ENCODE data around the gene COL25A1. TPM values are rescaled to one million over a fixed set of nuclear protein-coding genes. Genes with fewer than 3 reads are reported as not detected.

The COL25A1 gene
- total RNA-seq, 1 donor from 2014 or later = 10.4 TPM

GRCh38 chr4:109118635-109119034, 183.8 kb downstream of the COL25A1 start:
- H3K36me3 Mint-ChIP-seq (ENCODE audit: low read depth, unreplicated experiment) = no peaks in the 10 kb centered on the region

GRCh38 chr4:109114501-109114900, 188.0 kb downstream of the COL25A1 start:
- H4K20me1 ChIP-seq (ENCODE audit: insufficient read depth, low read length) = no peaks in the 10 kb centered on the region
- no peak for FAIRE-seq
- H3K79me2 ChIP-seq (ENCODE audit: insufficient read depth, low read length) = no peaks in the 10 kb centered on the region

More at GRCh38 chr4:109118635-109119034, 183.8 kb downstream of the COL25A1 start:
- Histone ChIP-seq H3K4me2 (ENCODE audit: low read length) (no peak overlapping the region), H3K36me3 (ENCODE audit: insufficient read depth, low read length) (no peaks in the 10 kb centered on the region), H3K9me3 (ENCODE audit: insufficient read depth, low read depth, low read length) (no peaks in the 10 kb centered on the region), H3K9ac (ENCODE audit: low read length) (no peak overlapping the region), H3K79me2 (ENCODE audit: insufficient read depth, low read length) (no peaks in the 10 kb centered on the region), H2AFZ (ENCODE audit: low read depth, low read length) (no peak overlapping the region), H3K27me3 (ENCODE audit: insufficient read depth, low read length) (no peaks in the 10 kb centered on the region), H3K4me3 (ENCODE audit: insufficient read depth, low read depth, low read length) (no peak overlapping the region), H3K27ac (ENCODE audit: low read depth, low read length) (no peak overlapping the region), H3K4me1 (ENCODE audit: insufficient read depth, low read length) (no peaks in the 10 kb centered on the region), H4K20me1 (ENCODE audit: insufficient read depth, low read length) (no peaks in the 10 kb centered on the region)
- no peaks in the 10 kb centered on the region for H3K9me3 Mint-ChIP-seq (ENCODE audit: unreplicated experiment)
- H3K4me1 Mint-ChIP-seq (ENCODE audit: low read depth, unreplicated experiment) = no peaks in the 10 kb centered on the region
- H3K4me3 Mint-ChIP-seq (ENCODE audit: unreplicated experiment) = no peak overlapping the region
- FAIRE-seq (no peak), DNase-seq (ENCODE audit: low read depth) (no peak)
- no peak overlapping the region for H3K27ac Mint-ChIP-seq (ENCODE audit: unreplicated experiment)
- TF ChIP-seq CTCF (IDR thresholded peaks at IDR 0.05; ENCODE audit: insufficient read depth, low read depth, low read length) (no peak), EZH2 (IDR thresholded peaks at IDR 0.05; ENCODE audit: insufficient read depth, low read length) (no peak)
- no peaks in the 10 kb centered on the region for H3K27me3 Mint-ChIP-seq (ENCODE audit: low read depth, unreplicated experiment)

More at GRCh38 chr4:109114501-109114900, 188.0 kb downstream of the COL25A1 start:
- H2AFZ ChIP-seq (ENCODE audit: low read depth, low read length) = no peak overlapping the region
- H3K9ac ChIP-seq (ENCODE audit: low read length) = no peak overlapping the region
- no peaks in the 10 kb centered on the region for H3K36me3 Mint-ChIP-seq (ENCODE audit: low read depth, unreplicated experiment)
- H3K9me3 ChIP-seq (ENCODE audit: insufficient read depth, low read depth, low read length) = no peaks in the 10 kb centered on the region
- no peak overlapping the region for H3K4me3 Mint-ChIP-seq (ENCODE audit: unreplicated experiment)
- no peaks in the 10 kb centered on the region for H3K27me3 Mint-ChIP-seq (ENCODE audit: low read depth, unreplicated experiment)
- peaks cover 4% of the 10 kb centered on the region for H3K4me1 Mint-ChIP-seq (ENCODE audit: low read depth, unreplicated experiment)
- no peaks in the 10 kb centered on the region for H3K9me3 Mint-ChIP-seq (ENCODE audit: unreplicated experiment)
- H3K27me3 ChIP-seq (ENCODE audit: insufficient read depth, low read length) = no peaks in the 10 kb centered on the region
- H3K4me3 ChIP-seq (ENCODE audit: insufficient read depth, low read depth, low read length) = no peak overlapping the region
- H3K27ac Mint-ChIP-seq (ENCODE audit: unreplicated experiment) = no peak overlapping the region
- no peaks in the 10 kb centered on the region for H3K4me1 ChIP-seq (ENCODE audit: insufficient read depth, low read length)
- no peak overlapping the region for H3K27ac ChIP-seq (ENCODE audit: low read depth, low read length)
- no peaks in the 10 kb centered on the region for H3K36me3 ChIP-seq (ENCODE audit: insufficient read depth, low read length)
- DNase-seq (ENCODE audit: low read depth) = no peak
- no peak for TF ChIP-seq EZH2 (IDR thresholded peaks at IDR 0.05; ENCODE audit: insufficient read depth, low read length)
- TF ChIP-seq CTCF (IDR thresholded peaks at IDR 0.05; ENCODE audit: insufficient read depth, low read depth, low read length) = no peak
- no peak overlapping the region for H3K4me2 ChIP-seq (ENCODE audit: low read length)

All from astrocyte (in vitro differentiated cells and primary cell).